ENCODE results near the gene LRRC75B.

Gene LRRC75B

DNA sequence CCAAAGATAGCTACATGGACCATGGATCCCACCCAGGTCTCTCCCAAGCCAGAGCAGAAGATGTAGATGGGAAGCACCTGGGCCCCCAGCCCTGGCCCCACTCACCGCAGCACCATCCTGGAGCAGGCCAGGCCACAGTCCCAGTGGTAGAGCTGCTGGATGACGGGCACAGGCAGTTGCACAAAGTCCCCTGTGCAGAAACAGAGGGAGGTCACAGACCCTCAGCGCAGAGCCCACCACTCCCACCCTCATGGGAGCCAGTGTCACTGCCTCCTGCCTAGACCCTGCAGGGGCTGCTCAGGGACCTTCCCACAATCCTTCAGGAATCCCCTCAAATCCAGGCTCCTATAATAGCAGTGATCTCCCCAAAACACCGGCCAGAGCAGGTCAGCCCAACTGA, 44.1 kb downstream of the LRRC75B start:
- peaks cover 7 to 78% of the 10 kb centered on the region in 2 experiments for H3K36me3 ChIP-seq (ENCODE audit: control insufficient read depth in 2 of 2, insufficient read depth in 1 of 2, low read length in 2 of 2)
- ChIA-PET POLR2A (interaction anchor here (1.1 kb wide), 1 partner anchor 17 kb away, joined by 3 read pairs; no protein-coding TSS in a partner anchor), CTCF (no interaction called here)

DNA sequence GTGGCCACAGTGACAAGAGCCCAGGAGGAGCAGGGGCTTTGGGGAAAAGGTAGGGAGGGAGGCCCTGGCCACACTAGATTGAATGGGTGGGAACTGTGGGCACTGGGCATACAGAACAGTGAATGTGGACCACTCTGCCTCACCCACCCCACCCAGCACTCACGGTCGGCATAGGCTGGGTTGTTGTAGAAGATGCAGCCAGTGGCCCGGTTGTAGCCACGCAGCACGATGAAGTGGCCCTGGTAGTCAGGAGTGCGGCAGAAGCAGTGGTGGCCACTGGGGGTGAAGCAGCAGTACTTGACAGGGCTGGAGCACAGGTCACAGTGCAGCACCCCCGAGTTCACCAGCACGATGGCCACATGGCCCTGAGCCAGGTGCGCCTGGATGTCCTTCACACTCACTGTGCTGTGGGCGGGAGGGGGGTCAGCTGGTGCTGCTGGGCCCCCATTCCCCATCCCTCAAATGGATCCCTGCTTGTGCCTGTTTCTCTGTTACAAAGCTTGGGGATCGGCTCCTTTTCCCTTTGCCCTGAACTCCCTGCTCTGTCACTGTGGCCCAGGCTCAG, 49.1 kb downstream of the LRRC75B start:
- Histone ChIP-seq H3K4me1 (ENCODE audit: control insufficient read depth, insufficient read depth, low read length) (no peaks in the 10 kb centered on the region), H3K9me3 (ENCODE audit: control insufficient read depth, insufficient read depth, low read depth, low read length) (no peaks in the 10 kb centered on the region), H3K36me3 (ENCODE audit: control insufficient read depth in 2 of 2, insufficient read depth in 1 of 2, low read length in 2 of 2) (peaks cover 24 to 86% of the 10 kb centered on the region in 2 experiments), H3K27ac (ENCODE audit: extremely low read depth, low read depth, low read length) (no peak overlapping the region), H3K4me3 (ENCODE audit: low read depth, low read length) (no peak overlapping the region)
- POLR2A ChIA-PET, result interaction anchor here (4.0 kb wide), 1 partner anchor 11 kb away, joined by 33 read pairs; the partner anchor contains the start of genes GUCD1 and SNRPD3
- TF ChIP-seq ZNF76 (tag by site-specific recombination; IDR thresholded peaks at IDR 0.05; ENCODE audit: borderline replicate concordance, low read depth), result no peak
- TF ChIP-seq ZNF324 (tag by site-specific recombination; IDR thresholded peaks at IDR 0.05), result no peak
- no peak for TF ChIP-seq EGR2 (tag by site-specific recombination; IDR thresholded peaks at IDR 0.05; ENCODE audit: low read depth)
- no peak for TF ChIP-seq REPIN1 (tag by site-specific recombination; IDR thresholded peaks at IDR 0.05; ENCODE audit: low read depth)
- TF ChIP-seq, protein P1, sequence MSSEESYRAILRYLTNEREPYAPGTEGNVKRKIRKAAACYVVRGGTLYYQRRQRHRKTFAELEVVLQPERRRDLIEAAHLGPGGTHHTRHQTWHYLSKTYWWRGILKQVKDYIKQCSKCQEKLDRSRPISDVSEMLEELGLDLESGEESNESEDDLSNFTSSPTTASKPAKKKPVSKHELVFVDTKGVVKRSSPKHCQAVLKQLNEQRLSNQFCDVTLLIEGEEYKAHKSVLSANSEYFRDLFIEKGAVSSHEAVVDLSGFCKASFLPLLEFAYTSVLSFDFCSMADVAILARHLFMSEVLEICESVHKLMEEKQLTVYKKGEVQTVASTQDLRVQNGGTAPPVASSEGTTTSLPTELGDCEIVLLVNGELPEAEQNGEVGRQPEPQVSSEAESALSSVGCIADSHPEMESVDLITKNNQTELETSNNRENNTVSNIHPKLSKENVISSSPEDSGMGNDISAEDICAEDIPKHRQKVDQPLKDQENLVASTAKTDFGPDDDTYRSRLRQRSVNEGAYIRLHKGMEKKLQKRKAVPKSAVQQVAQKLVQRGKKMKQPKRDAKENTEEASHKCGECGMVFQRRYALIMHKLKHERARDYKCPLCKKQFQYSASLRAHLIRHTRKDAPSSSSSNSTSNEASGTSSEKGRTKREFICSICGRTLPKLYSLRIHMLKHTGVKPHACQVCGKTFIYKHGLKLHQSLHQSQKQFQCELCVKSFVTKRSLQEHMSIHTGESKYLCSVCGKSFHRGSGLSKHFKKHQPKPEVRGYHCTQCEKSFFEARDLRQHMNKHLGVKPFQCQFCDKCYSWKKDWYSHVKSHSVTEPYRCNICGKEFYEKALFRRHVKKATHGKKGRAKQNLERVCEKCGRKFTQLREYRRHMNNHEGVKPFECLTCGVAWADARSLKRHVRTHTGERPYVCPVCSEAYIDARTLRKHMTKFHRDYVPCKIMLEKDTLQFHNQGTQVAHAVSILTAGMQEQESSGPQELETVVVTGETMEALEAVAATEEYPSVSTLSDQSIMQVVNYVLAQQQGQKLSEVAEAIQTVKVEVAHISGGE (tag by site-specific recombination; conservative IDR thresholded peaks at IDR 0.05; ENCODE audit: low read depth), result no peak
- CTCF ChIA-PET, result no interaction called here

More for the DNA sequence above, 44.1 kb downstream of the LRRC75B start:
- Histone ChIP-seq H3K9me3 (ENCODE audit: control insufficient read depth, insufficient read depth, low read depth, low read length) (no peaks in the 10 kb centered on the region), H3K27ac (ENCODE audit: extremely low read depth, low read depth, low read length) (no peak overlapping the region), H3K4me1 (ENCODE audit: control insufficient read depth, insufficient read depth, low read length) (peaks cover 5% of the 10 kb centered on the region; the same call in 1 of the 2 replicates), H3K4me3 (ENCODE audit: low read depth, low read length) (no peak overlapping the region)
- TF ChIP-seq BCL11A (tag by site-specific recombination; IDR thresholded peaks at IDR 0.05; ENCODE audit: low read depth), result no peak

DNA sequence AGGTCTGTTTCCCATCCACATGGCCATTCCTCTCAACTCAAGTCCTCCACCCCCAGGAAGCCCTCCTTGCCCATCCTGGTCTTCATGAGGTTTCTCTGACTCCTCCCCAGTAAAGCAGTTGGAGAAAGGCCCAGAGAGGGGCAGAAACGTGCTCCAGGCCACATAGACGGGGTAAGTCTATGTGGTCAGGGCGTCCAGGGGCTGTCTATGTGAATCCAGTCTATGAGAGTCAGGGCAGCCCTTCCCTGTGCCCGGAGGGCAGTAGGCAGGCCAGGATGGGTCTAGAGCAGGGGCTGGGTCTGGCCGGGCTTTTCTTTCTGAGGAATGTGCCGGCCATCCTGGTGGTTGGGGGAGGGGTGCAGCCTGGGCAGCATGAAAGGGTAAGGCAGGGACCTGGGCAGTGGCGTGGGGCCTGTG, 49.7 kb downstream of the LRRC75B start:
- H3K4me3 ChIP-seq (ENCODE audit: low read depth, low read length), result no peak overlapping the region
- H3K9me3 ChIP-seq (ENCODE audit: control insufficient read depth, insufficient read depth, low read depth, low read length), result no peaks in the 10 kb centered on the region
- H3K4me1 ChIP-seq (ENCODE audit: control insufficient read depth, insufficient read depth, low read length), result no peaks in the 10 kb centered on the region
- H3K27ac ChIP-seq (ENCODE audit: extremely low read depth, low read depth, low read length), result no peak overlapping the region
- POLR2A ChIA-PET, result interaction anchor here (4.0 kb wide), 1 partner anchor 11 kb away, joined by 33 read pairs; the partner anchor contains the start of genes GUCD1 and SNRPD3
- CTCF ChIA-PET, result no interaction called here
- H3K36me3 ChIP-seq (ENCODE audit: control insufficient read depth in 2 of 2, insufficient read depth in 1 of 2, low read length in 2 of 2), result peaks cover 24 to 80% of the 10 kb centered on the region in 2 experiments
- TF ChIP-seq FEZF1 (tag by site-specific recombination; IDR thresholded peaks at IDR 0.05), result no peak
- no peak for TF ChIP-seq ZNF571 (tag by site-specific recombination; IDR thresholded peaks at IDR 0.05)
- no peak for TF ChIP-seq ZNF610 (tag by site-specific recombination; IDR thresholded peaks at IDR 0.05; ENCODE audit: borderline replicate concordance)
- TF ChIP-seq ZNF670 (tag by site-specific recombination; IDR thresholded peaks at IDR 0.05; ENCODE audit: low read depth), result no peak
- TF ChIP-seq ZNF558 (tag by site-specific recombination; IDR thresholded peaks at IDR 0.05), result no peak
- TF ChIP-seq ZNF623 (tag by site-specific recombination; IDR thresholded peaks at IDR 0.05), result no peak
- no peak for TF ChIP-seq ZNF174 (tag by site-specific recombination; IDR thresholded peaks at IDR 0.05)
- TF ChIP-seq, protein P2, sequence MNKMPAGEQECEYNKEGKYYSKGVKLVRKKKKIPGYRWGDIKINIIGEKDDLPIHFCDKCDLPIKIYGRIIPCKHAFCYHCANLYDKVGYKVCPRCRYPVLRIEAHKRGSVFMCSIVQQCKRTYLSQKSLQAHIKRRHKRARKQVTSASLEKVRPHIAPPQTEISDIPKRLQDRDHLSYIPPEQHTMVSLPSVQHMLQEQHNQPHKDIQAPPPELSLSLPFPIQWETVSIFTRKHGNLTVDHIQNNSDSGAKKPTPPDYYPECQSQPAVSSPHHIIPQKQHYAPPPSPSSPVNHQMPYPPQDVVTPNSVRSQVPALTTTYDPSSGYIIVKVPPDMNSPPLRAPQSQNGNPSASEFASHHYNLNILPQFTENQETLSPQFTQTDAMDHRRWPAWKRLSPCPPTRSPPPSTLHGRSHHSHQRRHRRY (tag by site-specific recombination; IDR thresholded peaks at IDR 0.05), result no peak
- no peak for TF ChIP-seq EGR2 (tag by site-specific recombination; IDR thresholded peaks at IDR 0.05; ENCODE audit: low read depth)
- TF ChIP-seq RBAK (tag by site-specific recombination; IDR thresholded peaks at IDR 0.05), result no peak
- TF ChIP-seq TRIM28 (IDR thresholded peaks at IDR 0.05; ENCODE audit: borderline replicate concordance, low read length), result no peak
- TF ChIP-seq ZNF202 (tag by site-specific recombination; IDR thresholded peaks at IDR 0.05; ENCODE audit: borderline replicate concordance), result no peak

All from HEK293 (cell line).